Tibial nerve (tissue), 4 donors: ENCODE measurements around the gene CTSA.

Source experiments
- EP300 ChIP-seq, 2 donors: sonication (generic); formaldehyde crosslinking; IDR thresholded peaks; one replicate each; pipeline ENCODE4 v1.6.1; 2017; ENCODE audit warnings: antibody characterized with exemption in 2 of 2, mild to moderate bottlenecking in 1 of 2
- TF ChIP-seq, protein P1 (sequence below), 5 experiments: fragments of 200-600 bp in 3 of 5; fragments of 450-650 bp in 2 of 5; sonication (generic) in 3 of 5; IDR thresholded peaks; one replicate each; pipeline ENCODE4 v1.5.1; 2016 to 2019; ENCODE audit warnings: antibody characterized with exemption in 5 of 5, mild to moderate bottlenecking in 3 of 5, moderate library complexity in 2 of 5

GRCh38 chr20:45882469-45883099, 8.6 kb upstream of the CTSA start:
- TF ChIP-seq, protein P1, sequence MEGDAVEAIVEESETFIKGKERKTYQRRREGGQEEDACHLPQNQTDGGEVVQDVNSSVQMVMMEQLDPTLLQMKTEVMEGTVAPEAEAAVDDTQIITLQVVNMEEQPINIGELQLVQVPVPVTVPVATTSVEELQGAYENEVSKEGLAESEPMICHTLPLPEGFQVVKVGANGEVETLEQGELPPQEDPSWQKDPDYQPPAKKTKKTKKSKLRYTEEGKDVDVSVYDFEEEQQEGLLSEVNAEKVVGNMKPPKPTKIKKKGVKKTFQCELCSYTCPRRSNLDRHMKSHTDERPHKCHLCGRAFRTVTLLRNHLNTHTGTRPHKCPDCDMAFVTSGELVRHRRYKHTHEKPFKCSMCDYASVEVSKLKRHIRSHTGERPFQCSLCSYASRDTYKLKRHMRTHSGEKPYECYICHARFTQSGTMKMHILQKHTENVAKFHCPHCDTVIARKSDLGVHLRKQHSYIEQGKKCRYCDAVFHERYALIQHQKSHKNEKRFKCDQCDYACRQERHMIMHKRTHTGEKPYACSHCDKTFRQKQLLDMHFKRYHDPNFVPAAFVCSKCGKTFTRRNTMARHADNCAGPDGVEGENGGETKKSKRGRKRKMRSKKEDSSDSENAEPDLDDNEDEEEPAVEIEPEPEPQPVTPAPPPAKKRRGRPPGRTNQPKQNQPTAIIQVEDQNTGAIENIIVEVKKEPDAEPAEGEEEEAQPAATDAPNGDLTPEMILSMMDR (IDR thresholded peaks at IDR 0.05): no peak
- TF ChIP-seq EP300 (IDR thresholded peaks at IDR 0.05): no peak
